GM18498 (cell line): ENCODE results near the gene FUCA2.
"Not testable (repeated sequence)": the region's sequence is repeated elsewhere in the genome, so short reads cannot be mapped to it uniquely, and the experiment has no call there.

Experiments
- ATAC-seq: cut with Tn5 transposase; IDR thresholded peaks from one replicate; pipeline ENCODE4 v1.9.1; 2021; ENCODE audit warnings: mild to moderate bottlenecking, moderate library complexity; ENCODE audit not compliant: unreplicated experiment

The FUCA2 gene

DNA sequence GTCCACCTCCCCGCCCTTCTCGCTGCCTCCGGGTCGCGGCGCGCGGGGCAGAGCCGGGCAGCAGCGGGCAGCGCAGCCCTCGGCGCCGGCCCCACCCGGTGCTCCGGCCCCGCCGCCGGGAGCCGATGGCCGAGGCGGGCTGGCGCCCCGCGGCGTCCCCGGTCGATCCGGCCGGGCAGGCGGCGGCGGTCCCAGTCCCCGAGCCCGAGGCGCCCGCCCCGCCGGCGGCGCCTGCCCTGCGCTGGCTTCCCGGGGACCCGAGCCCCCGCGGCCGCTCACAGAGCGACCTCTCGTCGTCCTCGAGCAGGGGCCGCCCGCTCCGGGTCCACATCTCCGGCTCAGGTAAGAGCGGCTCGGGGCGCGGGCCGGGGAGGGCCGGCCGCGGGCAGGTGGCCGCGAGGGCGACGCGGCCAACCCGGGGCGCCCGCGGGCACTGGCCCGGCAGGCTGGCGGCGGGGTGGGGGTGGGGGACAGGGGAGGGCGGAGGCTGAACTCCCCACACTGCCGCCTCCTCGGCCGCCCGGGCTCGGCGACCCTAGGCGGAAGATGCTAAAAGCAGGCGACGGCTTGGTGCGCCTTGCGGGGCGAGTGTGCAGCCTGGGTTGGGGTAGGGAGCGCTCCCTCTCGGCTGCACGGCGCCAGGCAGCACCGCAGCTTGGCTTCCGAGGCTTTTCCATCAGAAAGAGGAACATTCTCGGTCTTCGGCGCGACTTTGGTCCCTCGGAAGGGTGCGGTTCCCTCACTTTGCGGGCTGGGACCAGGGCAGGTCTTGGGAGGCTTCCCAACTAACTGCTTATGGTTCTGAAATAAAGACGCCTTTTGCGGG lies 25.6 kb upstream of the FUCA2 start:
- ATAC-seq, result peak; percentile 66

DNA sequence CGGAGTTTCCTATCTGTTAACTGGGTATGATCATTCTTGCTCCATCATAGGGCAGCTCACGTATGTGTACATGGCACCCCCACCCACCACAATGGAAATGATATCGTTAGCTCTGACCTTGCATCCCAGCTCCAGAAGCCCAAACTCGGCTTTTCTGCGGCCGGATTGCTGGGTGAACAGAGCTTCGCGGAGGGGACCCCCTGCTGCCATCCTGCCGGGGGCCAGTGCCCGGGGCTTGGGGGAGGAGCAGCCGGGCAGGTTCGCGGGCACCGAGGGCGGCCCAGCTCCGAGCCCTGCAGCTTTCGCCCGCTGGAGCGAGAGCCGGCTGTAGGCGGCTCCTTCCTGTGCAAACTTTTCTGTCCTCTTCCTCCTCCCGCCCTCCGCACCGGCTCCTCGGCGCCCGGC lies 24.9 kb upstream of the FUCA2 start:
- ATAC-seq, result peak; percentile 76

GRCh38 chr6:143535189-143535614 lies 23.7 kb upstream of the FUCA2 start:
- no peak for ATAC-seq

DNA sequence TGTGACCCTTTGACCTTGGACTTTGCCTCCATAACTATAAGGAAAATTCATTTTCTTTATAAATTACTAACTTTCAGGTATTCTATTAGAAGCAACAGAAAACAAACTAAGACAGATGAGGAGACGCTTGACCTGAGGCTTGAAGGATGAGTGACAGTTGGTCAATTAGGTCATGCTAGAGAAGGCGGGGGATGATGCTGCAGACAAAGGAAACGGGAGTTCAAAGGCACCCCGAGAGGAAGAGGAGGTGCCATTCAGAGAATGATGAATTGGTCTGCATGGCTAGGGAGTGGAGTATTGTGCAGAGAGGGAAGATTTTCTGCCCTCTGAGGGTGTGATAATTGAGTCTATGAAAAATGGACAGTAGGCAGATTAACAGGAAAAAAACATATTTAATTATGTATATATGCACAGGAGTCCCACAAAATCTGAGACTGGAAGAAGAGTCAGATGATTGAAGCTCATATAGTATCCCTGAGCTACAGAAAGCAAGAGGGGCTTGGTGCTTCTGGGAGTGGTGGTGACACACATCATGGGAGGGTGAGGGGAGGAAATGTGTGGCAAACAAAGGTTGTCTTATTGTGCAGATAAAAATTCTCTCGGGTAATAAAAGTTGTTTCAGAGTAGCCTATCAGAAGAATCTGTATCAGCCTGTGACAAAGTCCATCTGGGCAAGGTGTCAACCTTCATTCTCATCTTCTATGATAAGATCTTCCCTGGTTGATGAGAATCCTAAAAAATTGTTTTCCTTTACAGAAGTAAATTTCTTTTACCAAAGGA lies 20.4 kb upstream of the FUCA2 start:
- ATAC-seq, result no peak

DNA sequence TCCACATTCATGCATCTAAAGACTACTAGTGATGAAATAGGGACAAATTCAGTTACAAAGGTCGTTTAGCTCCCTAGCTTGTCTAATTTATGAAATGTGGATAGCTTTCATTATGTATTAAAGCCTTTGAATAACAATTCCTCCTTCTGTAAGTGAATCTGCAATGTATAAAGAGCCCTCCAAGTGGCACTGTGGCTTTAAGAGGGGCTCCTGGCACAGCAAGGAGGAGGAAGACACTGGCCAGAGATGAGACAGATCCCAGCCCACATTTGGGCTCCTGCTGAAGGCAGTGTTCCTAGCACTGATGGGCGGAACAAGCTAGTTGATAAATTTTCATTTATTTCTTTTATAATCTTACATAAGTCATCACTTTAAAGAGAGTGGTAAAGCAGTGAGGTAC lies 17.6 kb upstream of the FUCA2 start:
- no peak for ATAC-seq

- ATAC-seq, result peak; percentile 82
Measured at GRCh38 chr6:143528164-143528811, 16.8 kb upstream of the FUCA2 start.

DNA sequence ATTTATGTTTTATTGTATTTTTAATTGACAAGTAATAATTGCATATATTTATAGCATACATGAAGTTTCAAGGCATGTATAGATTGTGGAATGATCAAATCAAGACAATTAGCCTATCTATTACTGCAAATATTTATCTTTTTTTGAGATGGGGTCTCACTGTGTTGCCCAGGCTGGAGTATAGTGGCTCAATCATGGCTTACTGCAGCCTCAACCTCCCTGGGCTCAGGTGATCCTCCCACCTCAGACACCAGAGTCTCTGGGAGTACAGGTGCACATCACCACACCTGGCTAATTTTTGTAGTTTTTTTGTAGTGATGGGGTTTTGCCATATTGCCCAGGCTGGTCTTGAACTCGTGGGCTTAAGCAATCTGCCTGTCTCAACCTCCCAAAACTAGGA lies 16.2 kb upstream of the FUCA2 start:
- no peak for ATAC-seq

GRCh38 chr6:143525356-143525755 lies 13.8 kb upstream of the FUCA2 start:
- ATAC-seq, result no peak

DNA sequence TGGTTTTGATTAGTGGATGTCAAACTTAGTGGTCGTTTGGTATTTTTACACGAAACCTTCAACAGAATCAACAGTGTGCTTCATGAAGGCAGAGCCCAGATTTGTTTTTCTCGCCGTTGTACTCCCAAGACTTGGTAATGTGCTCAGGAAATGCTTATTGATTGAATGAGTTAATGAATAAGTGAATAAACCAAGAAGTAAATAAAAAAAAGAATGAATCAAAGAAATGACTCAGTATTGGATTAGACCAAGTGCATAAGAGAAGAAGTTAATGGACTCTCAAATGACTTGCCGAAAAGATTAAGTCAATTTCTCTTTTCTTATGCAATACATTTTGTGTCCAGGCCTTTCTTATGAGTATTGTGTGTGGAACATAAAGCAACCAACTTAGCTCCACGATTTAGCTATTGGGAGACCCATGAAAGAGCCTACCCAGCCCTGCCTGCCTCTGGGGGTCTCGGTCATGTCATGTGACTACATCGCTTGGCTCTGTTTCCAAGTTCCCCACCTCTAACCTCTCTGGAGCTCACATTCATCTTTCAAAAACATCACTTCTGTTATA lies 10.6 kb upstream of the FUCA2 start:
- ATAC-seq, result no peak

DNA sequence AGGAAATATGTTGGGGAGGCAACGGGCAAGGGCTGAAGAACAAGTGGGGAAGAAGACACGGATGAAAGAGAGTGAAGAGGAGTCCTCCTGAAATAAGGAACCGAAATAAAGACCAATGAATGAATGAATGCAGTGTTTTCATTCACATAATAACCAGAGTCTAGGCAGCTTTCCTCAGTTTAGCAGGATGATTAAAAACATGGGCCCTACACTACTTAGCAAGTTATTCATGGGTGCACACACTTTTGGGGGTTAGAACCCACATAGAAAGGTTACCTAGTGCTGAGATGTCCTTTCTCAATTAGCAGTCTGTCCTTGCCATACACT lies 5.9 kb upstream of the FUCA2 start:
- no peak for ATAC-seq

DNA sequence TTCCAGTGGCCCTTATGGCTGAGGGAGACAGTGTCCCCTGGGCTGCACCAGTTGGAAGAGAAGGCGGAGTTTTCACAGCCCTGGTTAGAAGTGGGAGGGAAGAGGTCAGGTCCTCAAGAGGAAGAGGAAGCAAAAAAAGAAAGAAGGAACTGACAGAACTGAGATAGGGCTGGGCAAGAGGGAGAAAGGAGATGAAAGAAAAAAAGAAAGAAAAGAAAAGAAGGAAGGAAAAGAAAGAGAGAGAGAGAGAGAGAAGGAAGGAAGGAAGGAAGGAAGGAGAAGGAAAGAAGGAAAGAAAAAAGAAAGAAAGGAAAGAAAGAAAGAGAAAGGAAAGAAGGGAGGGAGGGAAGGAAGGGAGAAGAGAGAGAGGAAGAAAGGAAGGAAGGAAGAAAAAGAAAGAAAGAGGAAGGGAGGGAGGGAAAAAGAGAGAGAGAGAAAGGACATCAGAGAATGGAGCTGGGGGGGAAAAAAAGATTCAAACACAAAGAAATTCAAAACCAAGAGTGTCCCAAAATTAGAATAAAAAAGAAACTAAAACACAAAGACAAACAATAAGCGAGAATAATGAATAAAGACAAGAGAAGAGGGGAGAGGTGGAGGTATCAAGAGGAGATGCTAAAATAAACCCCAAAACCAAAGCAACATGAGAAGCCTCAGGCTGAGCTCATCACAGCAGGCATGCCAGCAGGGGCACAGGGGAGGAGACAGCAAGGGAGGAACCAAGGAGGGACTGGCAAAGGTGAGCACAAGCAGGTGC lies 5.3 kb upstream of the FUCA2 start:
- ATAC-seq, result no peak

GRCh38 chr6:143515766-143516355 lies 4.3 kb upstream of the FUCA2 start:
- no peak for ATAC-seq

GRCh38 chr6:143515061-143515760 lies 3.7 kb upstream of the FUCA2 start:
- ATAC-seq, result no peak

- ATAC-seq, result no peak
Measured at GRCh38 chr6:143513410-143513809, 1.9 kb upstream of the FUCA2 start.

DNA sequence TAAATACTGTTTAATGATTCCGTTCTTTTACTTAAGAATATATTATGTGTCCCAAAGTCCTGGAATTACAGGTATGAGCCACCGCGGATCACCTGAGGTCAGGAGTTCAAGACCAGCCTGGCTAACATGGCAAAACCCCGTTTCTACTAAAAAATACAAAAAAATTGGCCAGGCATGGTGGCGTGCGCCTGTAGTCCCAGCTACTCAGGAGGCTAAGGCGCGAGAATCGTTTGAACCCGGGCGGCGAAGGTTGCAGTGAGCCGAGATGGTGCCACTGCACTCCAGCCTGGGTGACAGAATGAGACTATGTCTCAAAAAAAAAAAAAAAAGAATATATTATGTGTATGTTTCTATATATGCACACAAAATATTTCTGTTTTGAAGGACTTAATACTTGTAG lies 1.2 kb downstream of the FUCA2 start:
- ATAC-seq, result not testable (repeated sequence)

DNA sequence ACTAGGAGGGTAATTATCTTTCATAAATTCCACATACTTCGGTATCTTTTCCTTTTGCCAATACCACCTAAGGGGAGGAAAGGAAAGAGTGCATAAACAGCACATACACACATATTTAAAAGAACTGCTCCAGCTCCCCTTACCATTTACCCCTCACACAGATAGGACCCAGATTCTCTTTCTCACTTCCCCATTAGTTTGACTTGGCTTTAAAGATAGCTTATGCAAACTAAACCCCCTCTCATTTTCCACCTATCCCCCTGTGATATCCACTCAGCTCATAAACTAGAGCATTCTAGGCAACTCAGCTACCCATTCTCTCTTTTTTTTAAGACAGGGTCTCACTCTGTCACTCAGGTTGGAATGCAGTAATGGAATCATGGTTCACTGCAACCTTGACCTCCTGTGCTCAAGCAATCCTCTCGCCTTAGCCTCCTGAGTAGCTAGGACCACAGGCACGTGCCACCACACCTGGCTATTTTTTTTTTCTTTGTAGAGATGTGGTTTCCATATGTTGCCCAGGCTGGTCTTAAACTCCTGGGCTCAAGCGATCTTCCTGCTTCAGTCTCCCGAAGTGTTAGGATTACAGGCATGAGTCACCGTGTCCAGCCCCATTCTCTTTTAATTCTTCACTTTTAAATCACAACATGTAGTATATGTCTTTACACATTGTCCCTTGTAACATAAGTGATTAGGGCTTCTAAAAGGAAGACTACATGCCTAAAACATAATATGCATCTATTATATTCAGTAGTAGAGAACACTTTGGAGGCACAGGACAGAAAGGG lies 4.0 kb downstream of the FUCA2 start:
- ATAC-seq, result peak; percentile 48

- ATAC-seq, result no peak
Measured at GRCh38 chr6:143506620-143507019, 4.9 kb downstream of the FUCA2 start.

GRCh38 chr6:143506199-143506598 lies 5.3 kb downstream of the FUCA2 start:
- no peak for ATAC-seq

GRCh38 chr6:143505537-143505936 lies 6.0 kb downstream of the FUCA2 start:
- ATAC-seq, result no peak
